22Rv1 (cell line): ENCODE results near the gene EPB41L4B.

Source experiments
- CTCF ChIP-seq: fragments of 450-650 bp; IDR thresholded peaks from 2 replicates; pipeline ENCODE4 v1.5.1; 2017; ENCODE audit warnings: mild to moderate bottlenecking
- ZFX ChIP-seq: fragments of 450-650 bp; IDR thresholded peaks from 2 replicates; pipeline ENCODE4 v1.6.1; 2017; ENCODE audit warnings: antibody characterized with exemption, borderline replicate concordance

DNA sequence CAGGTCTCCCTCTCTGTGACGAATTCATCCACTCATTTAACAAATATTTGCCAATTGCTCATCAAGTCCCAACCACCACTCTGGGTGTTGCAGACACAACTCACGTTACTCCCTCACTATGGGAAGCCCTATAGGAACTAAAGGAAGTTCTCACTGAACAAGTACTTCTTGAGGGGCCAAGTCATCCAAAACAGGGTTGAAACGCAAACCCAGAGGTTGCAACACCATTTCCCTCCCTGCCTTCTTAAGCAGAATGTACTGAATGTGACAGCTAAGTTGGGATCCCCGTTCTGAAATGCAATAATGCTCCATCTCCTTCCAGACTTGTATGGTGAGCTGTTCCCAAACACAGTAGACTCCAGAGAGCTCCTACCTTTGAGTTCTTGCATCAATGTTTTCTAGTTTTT lies 34.3 kb downstream of the EPB41L4B start:
- TF ChIP-seq CTCF (no peak), ZFX (no peak)
